ENCODE measurements around the gene MKX. TPM values are rescaled to one million over a fixed set of nuclear protein-coding genes. Genes with fewer than 3 reads are reported as not detected.

Gene MKX
- total and polyA plus RNA-seq, 7 donors: 0.28 to 34.9 (median 11.3) TPM; not detected in 1

DNA sequence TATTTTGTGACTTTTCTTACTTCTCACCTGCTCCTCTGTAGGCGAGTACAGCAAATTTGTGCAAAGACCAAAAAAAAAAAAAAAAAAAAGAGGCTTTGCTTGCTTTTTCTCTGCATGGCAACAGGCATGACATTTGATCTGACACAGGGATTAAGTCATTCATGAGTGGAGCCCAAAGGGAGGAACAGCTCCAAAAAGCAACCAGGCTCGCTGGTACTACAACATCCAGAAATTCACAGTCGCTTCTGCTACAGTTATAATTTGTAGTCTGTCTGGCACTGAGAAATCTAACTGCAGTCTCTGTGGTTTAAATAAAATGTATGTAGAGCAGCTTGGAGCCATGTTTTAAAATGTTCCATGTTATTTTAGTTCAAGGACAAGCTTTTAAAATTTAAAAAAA is 31.7 kb downstream of the MKX start:
- intact Hi-C loops (cut with DNase I): no loop called here
- WGBS, 2 donors: 72 to 73% methylated on average over 3 of the region's 3 CpGs
- Histone ChIP-seq H3K9me3 (no peaks in the 10 kb centered on the region), H3K27ac (peak overlapping the region; percentile 46 to 57 (median 52)), H3K36me3 (no peaks in the 10 kb centered on the region), H3K4me1 (peaks cover 0 to 24% (median 22%) of the 10 kb centered on the region in 4 donors), H3K4me3 (peak overlapping the region in 3 of 4 donors; percentile 10 to 22 (median 13)), H3K27me3 (no peaks in the 10 kb centered on the region)
- TF ChIP-seq POLR2AphosphoS5 (IDR thresholded peaks at IDR 0.05): no peak
- TF ChIP-seq POLR2A (IDR thresholded peaks at IDR 0.05): no peak
- TF ChIP-seq EP300 (IDR thresholded peaks at IDR 0.05): no peak
- TF ChIP-seq CTCF (IDR thresholded peaks at IDR 0.05): no peak
- no peak for DNase-seq

GRCh38 chr10:27710014-27710413 is 35.6 kb downstream of the MKX start:
- H3K9me3 ChIP-seq: no peaks in the 10 kb centered on the region

GRCh38 chr10:27709304-27709703 is 36.3 kb downstream of the MKX start:
- Histone ChIP-seq H3K4me1 (peaks cover 0 to 20% (median 10%) of the 10 kb centered on the region in 4 donors), H3K36me3 (no peaks in the 10 kb centered on the region), H3K9me3 (no peaks in the 10 kb centered on the region), H3K27ac (no peak overlapping the region), H3K4me3 (no peak overlapping the region), H3K27me3 (no peaks in the 10 kb centered on the region)
- no peak for DNase-seq
- TF ChIP-seq POLR2AphosphoS5 (IDR thresholded peaks at IDR 0.05): no peak
- no peak for TF ChIP-seq CTCF (IDR thresholded peaks at IDR 0.05)
- TF ChIP-seq EP300 (IDR thresholded peaks at IDR 0.05): no peak
- TF ChIP-seq POLR2A (IDR thresholded peaks at IDR 0.05): no peak
- intact Hi-C loops (cut with DNase I): no loop called here
- 97% methylated on average over 3 of the region's 3 CpGs for WGBS, 2 donors

More at GRCh38 chr10:27710014-27710413, 35.6 kb downstream of the MKX start:
- peaks cover 0 to 20% (median 17%) of the 10 kb centered on the region in 4 donors for H3K4me1 ChIP-seq
- H3K27me3 ChIP-seq: no peaks in the 10 kb centered on the region
- intact Hi-C loops (cut with DNase I): no loop called here
- TF ChIP-seq EP300 (IDR thresholded peaks at IDR 0.05) (no peak), CTCF (IDR thresholded peaks at IDR 0.05) (no peak), POLR2AphosphoS5 (IDR thresholded peaks at IDR 0.05) (no peak), POLR2A (IDR thresholded peaks at IDR 0.05) (no peak)
- no peak for DNase-seq
- H3K27ac ChIP-seq: no peak overlapping the region
- no peak overlapping the region for H3K4me3 ChIP-seq
- H3K36me3 ChIP-seq: no peaks in the 10 kb centered on the region

DNA sequence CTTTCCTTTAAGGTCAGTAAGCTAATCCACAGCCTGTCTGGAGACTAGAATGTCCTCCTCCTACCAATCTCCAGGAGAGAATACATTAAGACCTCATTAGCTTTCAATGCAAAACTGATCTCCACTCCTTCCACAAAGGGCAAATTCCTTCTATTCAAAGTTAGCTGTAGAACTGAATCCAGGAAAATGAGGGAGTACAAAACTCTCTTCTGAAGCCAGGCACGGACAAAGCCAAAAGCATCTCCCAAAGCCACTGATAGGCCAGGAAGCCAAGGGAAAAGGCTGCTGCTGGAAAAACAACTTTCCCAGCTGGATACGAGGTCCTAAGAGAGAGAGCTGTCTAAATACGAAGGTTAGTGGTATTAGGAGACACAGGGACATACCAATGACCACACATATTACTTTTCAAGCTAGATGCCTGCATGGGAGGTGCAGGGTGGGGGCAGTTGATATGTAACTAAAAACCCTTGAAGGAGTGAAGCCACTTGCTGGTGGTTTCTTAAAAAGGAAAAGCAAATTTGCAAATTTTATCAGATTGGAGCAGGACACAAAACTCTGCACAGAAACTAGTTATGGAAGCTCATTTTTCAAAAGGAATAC is 43.6 kb downstream of the MKX start:
- intact Hi-C loops (cut with DNase I): no loop called here
- H3K4me1 ChIP-seq: peaks cover 0 to 24% (median 15%) of the 10 kb centered on the region in 4 donors
- DNase-seq: no peak
- 48 to 58% methylated on average over 3 of the region's 3 CpGs for WGBS, 2 donors
- TF ChIP-seq POLR2A (IDR thresholded peaks at IDR 0.05) (no peak), CTCF (IDR thresholded peaks at IDR 0.05) (no peak), EP300 (IDR thresholded peaks at IDR 0.05) (no peak), POLR2AphosphoS5 (IDR thresholded peaks at IDR 0.05) (no peak)
- no peak overlapping the region for H3K4me3 ChIP-seq
- no peaks in the 10 kb centered on the region for H3K36me3 ChIP-seq
- no peaks in the 10 kb centered on the region for H3K9me3 ChIP-seq
- H3K27ac ChIP-seq: peak overlapping the region; percentile 27 to 76 (median 49)
- no peaks in the 10 kb centered on the region for H3K27me3 ChIP-seq

DNA sequence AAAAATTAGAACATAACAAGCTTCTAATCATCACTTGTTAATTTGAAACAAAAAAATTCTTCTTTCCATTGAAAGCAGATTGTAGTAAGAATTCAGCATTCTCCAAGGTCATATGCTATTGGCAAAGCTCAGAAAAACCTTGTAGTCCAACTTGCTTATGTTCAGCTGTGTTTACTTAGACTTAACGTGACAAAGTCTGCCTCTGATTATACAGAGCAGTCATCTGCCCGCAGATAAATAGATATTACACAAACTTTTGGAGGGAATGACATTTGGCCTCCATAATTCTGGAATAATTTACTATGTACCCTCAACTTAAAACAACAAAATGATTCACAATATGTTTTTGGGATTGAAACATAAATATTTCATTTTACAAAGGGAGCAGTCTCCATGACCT is 45.8 kb downstream of the MKX start:
- H3K27ac ChIP-seq: peak overlapping the region in 3 of 4 donors; percentile 20 to 49 (median 35)
- 9 to 45% methylated on average over 2 of the region's 2 CpGs for WGBS, 2 donors

More for the DNA sequence above, 45.8 kb downstream of the MKX start:
- no peaks in the 10 kb centered on the region for H3K27me3 ChIP-seq
- no peaks in the 10 kb centered on the region for H3K9me3 ChIP-seq
- peaks cover 0 to 46% (median 35%) of the 10 kb centered on the region in 4 donors for H3K4me1 ChIP-seq
- no peak for DNase-seq
- no peak overlapping the region for H3K4me3 ChIP-seq
- H3K36me3 ChIP-seq: no peaks in the 10 kb centered on the region
- TF ChIP-seq POLR2A (IDR thresholded peaks at IDR 0.05): no peak
- TF ChIP-seq EP300 (IDR thresholded peaks at IDR 0.05): no peak
- no peak for TF ChIP-seq CTCF (IDR thresholded peaks at IDR 0.05)
- no peak for TF ChIP-seq POLR2AphosphoS5 (IDR thresholded peaks at IDR 0.05)
- intact Hi-C loops (cut with DNase I): no loop called here
